A549 (cell line): ENCODE measurements around the gene OSBPL6. TPM values are rescaled to one million over a fixed set of nuclear protein-coding genes. Genes with fewer than 3 reads are reported as not detected.
"Not testable (repeated sequence)": the region's sequence is repeated elsewhere in the genome, so short reads cannot be mapped to it uniquely, and the experiment has no call there.

Experiments
- ATAC-seq, 2 experiments: fragments of 200-7000 bp in 1 of 2; fragments of >200 bp in 1 of 2; cut with Nextera tagmentation in 1 of 2; cut with Tn5 transposase in 1 of 2; 3 replicates each; pipeline versions ENCODE4 v1.8.0 to v1.9.1; 2018 to 2020; ENCODE audit warnings: mild to moderate bottlenecking in 1 of 2, moderate library complexity in 1 of 2
- CTCF ChIA-PET: fragments of 300-600 bp; sonication (Branson Sonifier 250); formaldehyde crosslinking; extraction: SDS; loops from one replicate; lab custom pipeline; 2021; ENCODE audit warnings: antibody characterized with exemption, inconsistent platforms; lab: Yijun Ruan, JAX
- POLR2A ChIA-PET: fragments of 350-600 bp; formaldehyde crosslinking; extraction: SDS; loops from one replicate; lab custom pipeline; 2021; ENCODE audit warnings: antibody characterized with exemption, inconsistent platforms; lab: Yijun Ruan, JAX
- DNase-seq, 2 experiments: peaks; one replicate each; pipeline versions ENCODE4 v3.0.0 to v3.0.0-alpha.2; 2011 to 2016; ENCODE audit warnings: low read depth in 1 of 2, low spot score in 1 of 2
- FAIRE-seq: peaks from 2 replicates; lab custom pipeline; 2011; peaks lifted over from hg19 to GRCh38; lab: Jason Lieb, UNC
- H3K27ac ChIP-seq, 2 experiments: fragments of >200 bp; sonication (Bioruptor Twin); formaldehyde crosslinking; 3 replicates each; pipeline ENCODE4 v1.5.1; 2016 to 2017
- H3K4me1 ChIP-seq: fragments of >200 bp; sonication (Bioruptor Twin); formaldehyde crosslinking; 3 replicates; pipeline ENCODE4 v1.6.1; 2016
- H3K4me2 ChIP-seq: fragments of >200 bp; sonication (Bioruptor Twin); formaldehyde crosslinking; 3 replicates; pipeline ENCODE4 v1.6.1; 2016
- H3K4me3 ChIP-seq: fragments of >200 bp; sonication (Bioruptor Twin); formaldehyde crosslinking; 3 replicates; pipeline ENCODE4 v1.5.1; 2016
- H3K9me3 ChIP-seq: fragments of >200 bp; sonication (Bioruptor Twin); formaldehyde crosslinking; 3 replicates; pipeline ENCODE4 v1.6.1; 2016
- CBX2 ChIP-seq: fragments of 200-600 bp; sonication (generic); IDR thresholded peaks from 2 replicates; pipeline ENCODE4 v1.6.1; 2016; ENCODE audit warnings: low read depth, mild to moderate bottlenecking, borderline replicate concordance
- CBX8 ChIP-seq: fragments of 200-600 bp; sonication (generic); IDR thresholded peaks from 2 replicates; pipeline ENCODE4 v1.6.1; 2016
- CHD4 ChIP-seq: fragments of 200-600 bp; sonication (generic); IDR thresholded peaks from 2 replicates; pipeline ENCODE4 v1.6.1; 2016; ENCODE audit warnings: antibody characterized with exemption, mild to moderate bottlenecking, borderline replicate concordance
- E2F6 ChIP-seq: IDR thresholded peaks from 2 replicates; pipeline ENCODE4 v1.6.1; 2012; ENCODE audit warnings: low read depth, borderline replicate concordance
- EHMT2 ChIP-seq: fragments of 200-600 bp; sonication (generic); IDR thresholded peaks from 2 replicates; pipeline ENCODE4 v1.6.1; 2016; ENCODE audit warnings: antibody characterized with exemption, low read depth, mild to moderate bottlenecking, moderate library complexity
- HOXA7 ChIP-seq: fragments of 250-450 bp; sonication (Bioruptor Pico); IDR thresholded peaks from 2 replicates; pipeline ENCODE4 v1.5.0; 2020; ENCODE audit warnings: mild to moderate bottlenecking, moderate library complexity
- JUNB ChIP-seq: fragments of >200 bp; sonication (Bioruptor Twin); formaldehyde crosslinking; IDR thresholded peaks from 2 replicates; pipeline ENCODE4 v1.6.1; 2016
- MAX ChIP-seq: IDR thresholded peaks from 2 replicates; pipeline ENCODE4 v1.6.1; 2012
- MYC ChIP-seq: IDR thresholded peaks from 2 replicates; pipeline ENCODE4 v1.6.1; 2012; ENCODE audit warnings: mild to moderate bottlenecking, inconsistent platforms, low read length, improper control_type of control experiment, borderline replicate concordance
- NPAS2 ChIP-seq: fragments of 250-450 bp; sonication (Bioruptor Pico); IDR thresholded peaks from 2 replicates; pipeline ENCODE4 v1.8.0; 2022; ENCODE audit warnings: mild to moderate bottlenecking, moderate library complexity, borderline replicate concordance
- PBX3 ChIP-seq: IDR thresholded peaks from 2 replicates; pipeline ENCODE4 v1.6.1; 2012
- RCOR1 ChIP-seq: fragments of 150-350 bp; IDR thresholded peaks from 2 replicates; pipeline ENCODE4 v1.6.1; 2014; ENCODE audit warnings: antibody characterized with exemption, low read length, low read depth
- ZFP36 ChIP-seq: fragments of 450-650 bp; IDR thresholded peaks from 2 replicates; pipeline ENCODE4 v1.6.1; 2014; ENCODE audit warnings: borderline replicate concordance; ENCODE audit not compliant: partially characterized antibody
- ZSCAN20 ChIP-seq: fragments of 250-450 bp; sonication (Bioruptor Pico); IDR thresholded peaks from 2 replicates; pipeline ENCODE4 v1.8.0; 2022; ENCODE audit warnings: mild to moderate bottlenecking, moderate library complexity
- WGBS: methylation state at CpG from one replicate; pipeline ENCODE4 v1.1.6; 2017; ENCODE audit errors: missing lambda C conversion rate; 5-methylcytosine and 5-hydroxymethylcytosine counted together
- polyA plus RNA-seq, 4 experiments: library from polyadenylated mRNA; depleted of rRNA in 3 of 4; stranded (reverse); fragments of >200 nt; fragmentation: RNase III in 1 of 4; extraction: RNeasy Plus Mini Kit Qiagen cat#74134 plus additional on column Dnase treatment in 1 of 4; gene quantifications; 2 replicates in 3 of 4; 3 replicates in 1 of 4; pipeline ENCODE4 v1.2.3, GENCODE V29; 2011 to 2017
- TF ChIP-seq, protein P1 (sequence below): fragments of 250-450 bp; sonication (Bioruptor Pico); IDR thresholded peaks from 2 replicates; pipeline ENCODE4 v1.5.0; 2020; ENCODE audit warnings: low read depth, mild to moderate bottlenecking, moderate library complexity
- TF ChIP-seq, protein P2 (sequence below): fragments of 150-350 bp; IDR thresholded peaks from 2 replicates; pipeline ENCODE4 v1.6.1; 2014; ENCODE audit warnings: low read depth, mild to moderate bottlenecking, low read length

OSBPL6 gene
- polyA plus RNA-seq, 2 of the 4 experiments (the other 2 are of a cell fraction), result 2.9 to 8.2 TPM

DNA sequence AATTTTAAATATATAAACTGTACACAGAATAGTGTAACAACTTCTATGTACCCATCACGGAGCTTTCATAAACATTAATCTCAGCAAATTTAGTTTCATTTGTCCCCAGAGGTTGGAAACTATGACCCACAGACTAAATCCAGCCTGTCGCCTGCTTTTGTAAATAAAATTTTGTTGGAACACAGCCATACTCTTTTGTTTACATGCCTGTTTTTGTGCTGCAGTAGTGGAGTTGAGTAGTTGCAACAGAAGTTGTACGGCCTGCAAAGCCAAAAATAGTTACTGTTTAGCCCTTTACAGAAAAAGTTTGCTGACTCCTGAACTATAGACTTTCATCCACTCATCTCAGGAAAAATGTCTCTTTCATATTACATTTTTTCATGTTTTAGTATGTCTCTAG is 42.3 kb upstream of the OSBPL6 start:
- H3K27ac ChIP-seq, result no peak overlapping the region
- TF ChIP-seq NPAS2 (CRISPR knock-in tag), result no peak
- FAIRE-seq (no peak), ATAC-seq (no peak), DNase-seq (peak in 1 of 2 experiments; percentile 9)
- H3K4me2 ChIP-seq, result peak overlapping the region; percentile 38; the same call in 2 of the 3 replicates
- WGBS, result 10% methylated on average over 3 of the region's 3 CpGs
- H3K9me3 ChIP-seq, result no peaks in the 10 kb centered on the region
- ChIA-PET CTCF (no interaction called here), POLR2A (no interaction called here)
- peaks cover 5% of the 10 kb centered on the region; the same call in 1 of the 3 replicates for H3K4me1 ChIP-seq
- no peak overlapping the region for H3K4me3 ChIP-seq

- POLR2A ChIA-PET, result no interaction called here
- DNase-seq, result no peak
- Histone ChIP-seq H3K4me1 (peaks cover 5% of the 10 kb centered on the region; the same call in 1 of the 3 replicates), H3K4me3 (no peak overlapping the region), H3K9me3 (no peaks in the 10 kb centered on the region), H3K4me2 (no peak overlapping the region; the same call in 2 of the 3 replicates), H3K27ac (no peak overlapping the region)
- CTCF ChIA-PET, result interaction anchor here (1.9 kb wide), 1 partner anchor 20 kb away, joined by 5 read pairs; no protein-coding TSS in a partner anchor
- TF ChIP-seq CBX8 (no peak), E2F6 (no peak), CHD4 (no peak), ZFP36 (no peak), NPAS2 (CRISPR knock-in tag) (no peak), ZSCAN20 (CRISPR knock-in tag) (no peak), RCOR1 (no peak), CBX2 (no peak), PBX3 (no peak), JUNB (no peak), MAX (no peak), EHMT2 (no peak), MYC (no peak), HOXA7 (CRISPR knock-in tag) (no peak)
- TF ChIP-seq, protein P1, sequence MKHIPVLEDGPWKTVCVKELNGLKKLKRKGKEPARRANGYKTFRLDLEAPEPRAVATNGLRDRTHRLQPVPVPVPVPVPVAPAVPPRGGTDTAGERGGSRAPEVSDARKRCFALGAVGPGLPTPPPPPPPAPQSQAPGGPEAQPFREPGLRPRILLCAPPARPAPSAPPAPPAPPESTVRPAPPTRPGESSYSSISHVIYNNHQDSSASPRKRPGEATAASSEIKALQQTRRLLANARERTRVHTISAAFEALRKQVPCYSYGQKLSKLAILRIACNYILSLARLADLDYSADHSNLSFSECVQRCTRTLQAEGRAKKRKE (CRISPR knock-in tag), result no peak
- FAIRE-seq, result no peak
- whole genome bisulfite sequencing, result 47% methylated on average over 4 of the region's 4 CpGs
- ATAC-seq, result no peak
These were observed 41.8 kb upstream of the OSBPL6 start for GRCh38 chr2:178152542-178152941.

DNA sequence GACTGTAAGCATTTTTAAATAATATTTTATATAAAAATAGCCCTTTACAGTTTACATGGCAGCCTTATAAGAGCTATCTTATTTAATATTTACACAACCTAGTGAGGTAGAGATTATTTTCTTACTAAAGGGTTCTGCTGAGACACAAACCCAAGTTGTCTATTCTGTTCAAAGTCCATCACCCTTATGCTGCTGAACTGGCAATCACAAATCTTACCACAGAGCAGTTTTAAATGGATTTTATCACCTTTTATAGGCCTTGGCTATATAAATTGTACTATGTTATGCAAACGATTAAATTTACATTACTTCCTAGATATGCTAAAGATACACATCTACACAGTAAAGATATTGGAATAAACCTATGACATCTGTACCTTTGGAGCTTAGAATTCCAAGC is 41.3 kb upstream of the OSBPL6 start:
- Histone ChIP-seq H3K4me1 (peaks cover 5% of the 10 kb centered on the region; the same call in 1 of the 3 replicates), H3K4me2 (no peak overlapping the region), H3K4me3 (no peak overlapping the region), H3K27ac (no peak overlapping the region), H3K9me3 (no peaks in the 10 kb centered on the region)
- ChIA-PET POLR2A (no interaction called here), CTCF (interaction anchor here (1.9 kb wide), 1 partner anchor 21 kb away, joined by 5 read pairs; no protein-coding TSS in a partner anchor)
- ATAC-seq, result no peak
- TF ChIP-seq PBX3 (no peak), CBX8 (no peak)
- TF ChIP-seq, protein P2, sequence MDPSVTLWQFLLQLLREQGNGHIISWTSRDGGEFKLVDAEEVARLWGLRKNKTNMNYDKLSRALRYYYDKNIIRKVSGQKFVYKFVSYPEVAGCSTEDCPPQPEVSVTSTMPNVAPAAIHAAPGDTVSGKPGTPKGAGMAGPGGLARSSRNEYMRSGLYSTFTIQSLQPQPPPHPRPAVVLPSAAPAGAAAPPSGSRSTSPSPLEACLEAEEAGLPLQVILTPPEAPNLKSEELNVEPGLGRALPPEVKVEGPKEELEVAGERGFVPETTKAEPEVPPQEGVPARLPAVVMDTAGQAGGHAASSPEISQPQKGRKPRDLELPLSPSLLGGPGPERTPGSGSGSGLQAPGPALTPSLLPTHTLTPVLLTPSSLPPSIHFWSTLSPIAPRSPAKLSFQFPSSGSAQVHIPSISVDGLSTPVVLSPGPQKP, result no peak
- FAIRE-seq, result no peak
- WGBS, result 12% methylated on average over 1 of the region's 1 CpG
- no peak for DNase-seq

- 20% methylated on average over 1 of the region's 1 CpG for WGBS
- H3K4me2 ChIP-seq, H3K4me3 ChIP-seq, H3K9me3 ChIP-seq, DNase-seq, POLR2A ChIA-PET, FAIRE-seq, ATAC-seq, H3K27ac ChIP-seq, H3K4me1 ChIP-seq: not testable (repeated sequence)
- CTCF ChIA-PET, result interaction anchor here (1.2 to 1.9 kb wide), 3 partner anchors 14 to 88 kb away, joined by 3 to 5 read pairs (median 3); no protein-coding TSS in a partner anchor
These were observed 40.4 kb upstream of the OSBPL6 start for GRCh38 chr2:178153878-178154277.
